Right atrium auricular region (tissue), 2 donors: ENCODE measurements around the gene ADAM20. TPM values are rescaled to one million over a fixed set of nuclear protein-coding genes. Genes with fewer than 3 reads are reported as not detected.

ENCODE experiments used
- DNase-seq: peaks from one replicate; pipeline ENCODE4 v3.0.0-alpha.2; 2019; ENCODE audit warnings: low spot score
- H3K27ac ChIP-seq, 2 donors: fragments of 200-600 bp; sonication (generic); 1 replicate in 1 of 2; 2 replicates in 1 of 2; pipeline ENCODE4 v1.5.1; 2016 to 2019
- H3K27me3 ChIP-seq, 2 donors: fragments of 200-600 bp; sonication (generic); one replicate each; pipeline versions ENCODE4 v1.5.1 to v1.6.0; 2017 to 2019
- H3K36me3 ChIP-seq: fragments of 200-600 bp; sonication (generic); one replicate; pipeline ENCODE4 v1.5.1; 2016
- H3K4me1 ChIP-seq, 2 donors: fragments of 200-600 bp; sonication (generic); one replicate each; pipeline versions ENCODE4 v1.5.1 to v1.6.0; 2017 to 2019
- H3K4me3 ChIP-seq, 2 donors: fragments of 200-600 bp; sonication (generic); 1 replicate in 1 of 2; 2 replicates in 1 of 2; pipeline ENCODE4 v1.5.1; 2017 to 2019; ENCODE audit warnings: mild to moderate bottlenecking in 1 of 2, moderate library complexity in 1 of 2
- H3K9me3 ChIP-seq, 2 donors: fragments of 200-600 bp; sonication (generic); one replicate each; pipeline ENCODE4 v1.5.1; 2019
- total RNA-seq, 2 donors: library from RNA; depleted of rRNA; stranded (reverse); fragments of >200 nt; gene quantifications; one replicate each; pipeline ENCODE4 v1.1.0, GENCODE V29; 2016
- TF ChIP-seq, protein P1 (sequence below), 2 donors: fragments of 200-600 bp; sonication (generic); IDR thresholded peaks; one replicate each; pipeline ENCODE4 v1.5.1; 2019; ENCODE audit warnings: antibody characterized with exemption in 2 of 2

Gene ADAM20
- total RNA-seq: under 1 TPM; 0.43 to 0.59 TPM

DNA sequence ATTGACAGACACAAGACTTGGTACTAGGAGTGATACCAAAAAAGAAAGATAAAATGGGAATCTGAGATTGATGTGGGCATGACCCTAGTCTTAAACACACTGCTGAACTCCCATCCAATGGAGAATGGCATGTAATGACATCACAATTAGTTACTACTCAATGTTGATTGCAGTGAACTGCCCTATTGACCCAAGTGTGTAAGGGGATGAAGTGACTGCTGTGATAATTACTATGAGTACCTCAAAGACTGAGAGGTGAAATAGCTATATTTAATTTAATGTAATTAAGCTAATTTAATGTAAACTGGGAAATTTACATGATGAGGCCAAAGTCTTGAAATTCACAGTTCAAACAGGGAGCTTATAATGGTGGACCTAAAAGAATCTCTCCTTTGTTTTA is at the start of gene ADAM20:
ADAM20 (minus strand) TSS at position 101 of the 400 bp plus-strand sequence. CDS start 10,247 bp downstream, outside the sequence.
- no peak within 1 kb of the TSS for H3K27ac ChIP-seq
- H3K36me3 ChIP-seq: no peaks in the 10 kb centered on the region
- H3K4me3 ChIP-seq: no peak within 1 kb of the TSS
- H3K9me3 ChIP-seq: peaks cover 0 to 17% of the 10 kb centered on the region in 2 donors
- TF ChIP-seq, protein P1, sequence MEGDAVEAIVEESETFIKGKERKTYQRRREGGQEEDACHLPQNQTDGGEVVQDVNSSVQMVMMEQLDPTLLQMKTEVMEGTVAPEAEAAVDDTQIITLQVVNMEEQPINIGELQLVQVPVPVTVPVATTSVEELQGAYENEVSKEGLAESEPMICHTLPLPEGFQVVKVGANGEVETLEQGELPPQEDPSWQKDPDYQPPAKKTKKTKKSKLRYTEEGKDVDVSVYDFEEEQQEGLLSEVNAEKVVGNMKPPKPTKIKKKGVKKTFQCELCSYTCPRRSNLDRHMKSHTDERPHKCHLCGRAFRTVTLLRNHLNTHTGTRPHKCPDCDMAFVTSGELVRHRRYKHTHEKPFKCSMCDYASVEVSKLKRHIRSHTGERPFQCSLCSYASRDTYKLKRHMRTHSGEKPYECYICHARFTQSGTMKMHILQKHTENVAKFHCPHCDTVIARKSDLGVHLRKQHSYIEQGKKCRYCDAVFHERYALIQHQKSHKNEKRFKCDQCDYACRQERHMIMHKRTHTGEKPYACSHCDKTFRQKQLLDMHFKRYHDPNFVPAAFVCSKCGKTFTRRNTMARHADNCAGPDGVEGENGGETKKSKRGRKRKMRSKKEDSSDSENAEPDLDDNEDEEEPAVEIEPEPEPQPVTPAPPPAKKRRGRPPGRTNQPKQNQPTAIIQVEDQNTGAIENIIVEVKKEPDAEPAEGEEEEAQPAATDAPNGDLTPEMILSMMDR (IDR thresholded peaks at IDR 0.05): no peak
- no peaks in the 10 kb centered on the region for H3K4me1 ChIP-seq
- no peaks in the 10 kb centered on the region for H3K27me3 ChIP-seq
- DNase-seq: no peak

DNA sequence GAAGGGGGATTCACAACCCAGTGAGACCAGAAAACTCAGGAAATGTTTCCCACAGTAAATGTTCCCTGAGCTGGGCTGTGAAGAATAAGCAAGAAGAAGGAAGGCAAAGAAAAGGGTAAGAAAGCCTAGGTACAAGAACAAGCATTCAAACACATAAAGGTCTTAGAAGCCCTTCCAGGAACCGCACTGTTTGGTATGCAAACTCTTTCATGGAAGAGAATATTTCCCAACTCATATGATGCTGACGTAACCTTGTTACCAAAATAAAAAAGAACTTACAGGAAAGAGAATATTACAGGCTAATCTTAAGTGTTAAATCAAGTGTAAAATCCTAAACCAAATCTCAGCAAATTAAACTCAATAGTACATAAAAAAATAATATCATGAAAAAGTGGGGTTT is 42.1 kb upstream of the ADAM20 start:
- Histone ChIP-seq H3K36me3 (peaks cover 18% of the 10 kb centered on the region), H3K9me3 (no peaks in the 10 kb centered on the region), H3K4me3 (no peak overlapping the region), H3K27ac (no peak overlapping the region), H3K27me3 (no peaks in the 10 kb centered on the region), H3K4me1 (no peaks in the 10 kb centered on the region)
- TF ChIP-seq, protein P1 (IDR thresholded peaks at IDR 0.05): no peak
- DNase-seq: no peak

DNA sequence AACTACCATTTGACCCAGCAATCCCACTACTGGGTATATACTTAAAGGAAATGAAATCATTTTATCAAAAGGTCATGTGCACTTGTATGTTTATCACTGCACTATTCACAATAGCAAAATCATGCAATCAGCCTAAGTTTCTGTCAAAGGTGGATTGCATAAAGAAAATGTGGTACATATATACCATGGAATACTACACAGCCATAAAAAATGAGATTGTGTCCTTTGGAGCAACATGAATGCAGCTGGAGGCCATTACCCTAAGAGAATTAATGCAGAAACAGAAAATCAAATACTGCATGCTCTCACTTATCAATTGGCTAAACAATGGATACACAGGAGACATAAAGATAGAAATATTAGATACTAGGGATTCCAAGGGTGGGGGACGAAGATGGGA is 38.2 kb upstream of the ADAM20 start:
- no peaks in the 10 kb centered on the region for H3K36me3 ChIP-seq

DNA sequence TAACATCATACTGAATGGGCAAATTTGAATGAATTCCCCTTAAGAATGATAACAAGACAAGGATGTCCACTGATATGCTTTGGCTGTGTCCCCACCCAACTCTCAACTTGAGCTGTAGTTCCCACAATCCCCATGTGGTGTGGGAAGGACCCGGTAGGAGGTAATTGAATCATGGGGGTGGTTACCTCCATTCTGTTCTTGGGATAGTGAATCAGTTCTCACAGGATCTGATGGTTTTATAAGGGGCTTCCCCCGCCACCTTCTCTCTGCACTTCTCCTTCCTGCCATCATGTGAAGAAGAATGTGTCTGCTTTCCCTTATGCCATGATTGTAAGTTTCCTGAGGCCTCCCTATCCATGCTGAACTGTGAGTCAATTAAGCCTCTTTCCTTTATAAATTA is 36.3 kb upstream of the ADAM20 start:
- Histone ChIP-seq H3K36me3 (no peaks in the 10 kb centered on the region), H3K9me3 (no peaks in the 10 kb centered on the region)
- DNase-seq: no peak

More for the DNA sequence above, 38.2 kb upstream of the ADAM20 start:
- H3K4me3 ChIP-seq: no peak overlapping the region
- H3K4me1 ChIP-seq: no peaks in the 10 kb centered on the region
- DNase-seq: no peak
- TF ChIP-seq, protein P1 (IDR thresholded peaks at IDR 0.05): no peak
- no peaks in the 10 kb centered on the region for H3K9me3 ChIP-seq
- H3K27ac ChIP-seq: no peak overlapping the region
- H3K27me3 ChIP-seq: no peaks in the 10 kb centered on the region

DNA sequence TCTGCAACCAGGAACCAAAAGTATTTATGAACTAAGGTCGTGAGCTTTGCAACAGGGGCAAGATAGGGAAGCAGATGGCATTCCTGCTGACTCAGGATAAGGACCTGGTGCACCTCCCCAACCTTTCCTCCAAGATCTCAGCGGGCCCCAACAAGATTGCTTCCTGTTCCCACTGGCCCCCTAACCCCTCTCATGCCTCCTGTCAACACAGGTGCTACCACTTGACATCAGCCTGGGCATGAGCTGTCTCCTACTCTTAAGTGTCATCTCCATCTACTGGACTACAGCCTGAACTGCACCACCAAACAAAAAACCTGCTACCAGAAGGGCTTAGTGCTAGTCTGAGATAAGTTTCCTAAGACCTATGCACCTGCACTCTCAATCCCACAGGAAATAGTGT is 33.0 kb upstream of the ADAM20 start:
- TF ChIP-seq, protein P1 (IDR thresholded peaks at IDR 0.05): peak in 1 of 2 donors; percentile 50
- Histone ChIP-seq H3K4me1 (peaks cover 0 to 10% of the 10 kb centered on the region in 2 donors), H3K27me3 (no peaks in the 10 kb centered on the region), H3K27ac (no peak overlapping the region), H3K36me3 (peaks cover 14% of the 10 kb centered on the region), H3K4me3 (no peak overlapping the region), H3K9me3 (peaks cover 0 to 6% of the 10 kb centered on the region in 2 donors)
- DNase-seq: no peak

More for the DNA sequence above, 36.3 kb upstream of the ADAM20 start:
- H3K4me1 ChIP-seq: no peaks in the 10 kb centered on the region
- TF ChIP-seq, protein P1 (IDR thresholded peaks at IDR 0.05): no peak
- H3K27me3 ChIP-seq: no peaks in the 10 kb centered on the region
- no peak overlapping the region for H3K27ac ChIP-seq
- H3K4me3 ChIP-seq: no peak overlapping the region

DNA sequence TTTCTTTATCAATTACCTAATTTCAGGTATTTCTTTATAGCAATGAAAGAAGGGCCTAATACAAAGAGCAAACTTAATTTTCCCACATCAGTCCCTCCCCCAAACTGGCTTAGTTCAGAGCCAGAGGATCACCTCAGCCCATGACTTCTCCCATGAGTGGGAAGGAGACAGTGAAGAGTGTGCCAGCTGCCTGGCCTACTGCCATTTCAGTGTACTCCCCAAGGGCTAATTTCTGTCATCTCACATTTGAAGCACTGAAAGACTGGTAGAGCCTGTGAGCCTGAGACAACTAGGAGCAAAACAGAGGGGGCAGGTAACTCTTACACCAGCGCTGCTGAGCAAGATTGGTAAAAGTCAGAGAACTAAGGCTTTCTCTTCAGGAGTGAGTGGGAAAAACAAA is 29.1 kb upstream of the ADAM20 start:
- peaks cover 0 to 10% of the 10 kb centered on the region in 2 donors for H3K4me1 ChIP-seq
- no peaks in the 10 kb centered on the region for H3K27me3 ChIP-seq
- H3K4me3 ChIP-seq: no peak overlapping the region
- H3K27ac ChIP-seq: no peak overlapping the region
- DNase-seq: no peak
- H3K36me3 ChIP-seq: peaks cover 14% of the 10 kb centered on the region
- TF ChIP-seq, protein P1 (IDR thresholded peaks at IDR 0.05): no peak
- peaks cover 0 to 6% of the 10 kb centered on the region in 2 donors for H3K9me3 ChIP-seq
